ENCODE data around the gene CNTNAP2.

DNA sequence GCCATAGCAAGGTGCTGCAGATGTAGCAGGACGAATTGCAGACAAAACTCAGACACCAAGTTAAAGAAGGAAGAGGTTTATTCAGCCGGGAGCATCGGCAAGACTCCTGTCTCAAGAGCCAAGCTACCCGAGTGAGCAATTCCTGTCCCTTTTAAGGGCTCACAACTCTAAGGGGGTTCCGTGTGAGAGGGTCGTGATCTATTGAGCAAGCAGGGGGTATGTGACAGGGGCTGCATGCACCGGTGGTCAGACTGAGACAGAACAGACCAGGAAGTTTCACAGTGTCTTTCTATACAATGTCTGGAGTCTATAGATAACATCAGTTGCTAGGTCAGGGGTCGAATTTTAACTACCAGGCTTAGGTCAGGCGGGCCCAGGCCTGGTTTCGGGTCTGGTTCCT, 2252.0 kb downstream of the CNTNAP2 start:
- no peak for TF ChIP-seq POLR2A (IDR thresholded peaks at IDR 0.05; ENCODE audit: low read depth, low read length)
- TF ChIP-seq POLR2AphosphoS5 (IDR thresholded peaks at IDR 0.05; ENCODE audit: low read depth, low read length), result no peak
- TF ChIP-seq TAF1 (IDR thresholded peaks at IDR 0.05; ENCODE audit: low read depth, low read length), result no peak
- no peak for TF ChIP-seq POU2F2 (IDR thresholded peaks at IDR 0.05; ENCODE audit: low read depth, low read length)
- TF ChIP-seq PAX5 (IDR thresholded peaks at IDR 0.05; ENCODE audit: insufficient read depth, low read length, severe bottlenecking), result no peak
